Type B pancreatic cell (in vitro differentiated cells): ENCODE results near the gene ST7. TPM values are rescaled to one million over a fixed set of nuclear protein-coding genes. Genes with fewer than 3 reads are reported as not detected.

Experiments used
- DNase-seq: peaks from one replicate; pipeline ENCODE4 v3.0.0; 2021; ENCODE audit warnings: mixed read lengths; ENCODE audit not compliant: unreplicated experiment; ENCODE audit errors: extremely low spot score
- H3K27ac Mint-ChIP-seq: 2 replicates; pipeline ENCODE4 v1.8.0; 2021; ENCODE audit warnings: mild to moderate bottlenecking, mixed read lengths
- H3K27me3 Mint-ChIP-seq: 2 replicates; pipeline ENCODE4 v1.8.0; 2021; ENCODE audit warnings: mixed read lengths
- H3K36me3 Mint-ChIP-seq: 2 replicates; pipeline ENCODE4 v1.8.0; 2021; ENCODE audit warnings: mixed read lengths
- H3K4me1 Mint-ChIP-seq: one replicate; pipeline ENCODE4 v1.8.0; 2021; ENCODE audit warnings: mixed read lengths; ENCODE audit not compliant: unreplicated experiment
- H3K4me3 Mint-ChIP-seq: 2 replicates; pipeline ENCODE4 v1.8.0; 2021; ENCODE audit warnings: mild to moderate bottlenecking, mixed read lengths
- H3K9me3 Mint-ChIP-seq: 2 replicates; pipeline ENCODE4 v1.8.0; 2021; ENCODE audit warnings: mixed read lengths
- CTCF ChIP-seq: fragments of 200-600 bp; sonication (generic); conservative IDR thresholded peaks from 2 replicates; pipeline ENCODE4 v1.5.0; 2021; ENCODE audit warnings: antibody characterized with exemption, mild to moderate bottlenecking
- total RNA-seq: library from RNA; stranded (reverse); gene quantifications from 2 replicates; pipeline ENCODE4 v1.2.1, GENCODE V29; 2021; ENCODE audit warnings: low replicate concordance

ST7 gene
- total RNA-seq, 1 donor from 2014 or later: 25.0 TPM

- Mint-ChIP-seq H3K27me3 (no peaks in the 10 kb centered on the region), H3K27ac (no peak overlapping the region), H3K4me1 (peaks cover 5% of the 10 kb centered on the region), H3K9me3 (no peaks in the 10 kb centered on the region), H3K4me3 (no peak overlapping the region), H3K36me3 (no peaks in the 10 kb centered on the region)
- DNase-seq: no peak
- TF ChIP-seq CTCF: no peak
Observed at GRCh38 chr7:116981939-116982338, 28.6 kb downstream of the ST7 start.

- no peak for TF ChIP-seq CTCF
- Mint-ChIP-seq H3K27ac (no peak overlapping the region), H3K36me3 (no peaks in the 10 kb centered on the region), H3K4me3 (no peak overlapping the region), H3K9me3 (no peaks in the 10 kb centered on the region), H3K27me3 (no peaks in the 10 kb centered on the region), H3K4me1 (peaks cover 5% of the 10 kb centered on the region)
- no peak for DNase-seq
Observed at GRCh38 chr7:116984511-116984910, 31.2 kb downstream of the ST7 start.

- Mint-ChIP-seq H3K36me3 (no peaks in the 10 kb centered on the region), H3K4me3 (no peak overlapping the region), H3K27ac (no peak overlapping the region), H3K9me3 (no peaks in the 10 kb centered on the region), H3K27me3 (no peaks in the 10 kb centered on the region), H3K4me1 (peaks cover 5% of the 10 kb centered on the region)
- TF ChIP-seq CTCF: peak; percentile 84
- no peak for DNase-seq
Observed at GRCh38 chr7:116984917-116985316, 31.6 kb downstream of the ST7 start.

- no peak overlapping the region for H3K27ac Mint-ChIP-seq
- no peak for DNase-seq
- H3K36me3 Mint-ChIP-seq: no peaks in the 10 kb centered on the region
- H3K4me1 Mint-ChIP-seq: peaks cover 5% of the 10 kb centered on the region
- no peak for TF ChIP-seq CTCF
- no peaks in the 10 kb centered on the region for H3K27me3 Mint-ChIP-seq
- H3K9me3 Mint-ChIP-seq: no peaks in the 10 kb centered on the region
- no peak overlapping the region for H3K4me3 Mint-ChIP-seq
Observed at GRCh38 chr7:116985575-116985974, 32.3 kb downstream of the ST7 start.

- no peak for DNase-seq
- no peak for TF ChIP-seq CTCF
- peaks cover 5% of the 10 kb centered on the region for H3K4me1 Mint-ChIP-seq
- H3K36me3 Mint-ChIP-seq: no peaks in the 10 kb centered on the region
- peaks cover 4% of the 10 kb centered on the region for H3K9me3 Mint-ChIP-seq
- no peaks in the 10 kb centered on the region for H3K27me3 Mint-ChIP-seq
- no peak overlapping the region for H3K27ac Mint-ChIP-seq
- no peak overlapping the region for H3K4me3 Mint-ChIP-seq
Observed at GRCh38 chr7:116986611-116987565, 33.6 kb downstream of the ST7 start.
